C4-2B (cell line): ENCODE results near the gene STK40.

ENCODE experiments used
- ZFX ChIP-seq: fragments of 450-650 bp; IDR thresholded peaks from 2 replicates; pipeline ENCODE4 v1.6.1; 2017
- TF ChIP-seq, protein P1 (sequence below): fragments of 450-650 bp; conservative IDR thresholded peaks from 2 replicates; pipeline ENCODE4 v1.5.1; 2017; ENCODE audit warnings: mild to moderate bottlenecking

DNA sequence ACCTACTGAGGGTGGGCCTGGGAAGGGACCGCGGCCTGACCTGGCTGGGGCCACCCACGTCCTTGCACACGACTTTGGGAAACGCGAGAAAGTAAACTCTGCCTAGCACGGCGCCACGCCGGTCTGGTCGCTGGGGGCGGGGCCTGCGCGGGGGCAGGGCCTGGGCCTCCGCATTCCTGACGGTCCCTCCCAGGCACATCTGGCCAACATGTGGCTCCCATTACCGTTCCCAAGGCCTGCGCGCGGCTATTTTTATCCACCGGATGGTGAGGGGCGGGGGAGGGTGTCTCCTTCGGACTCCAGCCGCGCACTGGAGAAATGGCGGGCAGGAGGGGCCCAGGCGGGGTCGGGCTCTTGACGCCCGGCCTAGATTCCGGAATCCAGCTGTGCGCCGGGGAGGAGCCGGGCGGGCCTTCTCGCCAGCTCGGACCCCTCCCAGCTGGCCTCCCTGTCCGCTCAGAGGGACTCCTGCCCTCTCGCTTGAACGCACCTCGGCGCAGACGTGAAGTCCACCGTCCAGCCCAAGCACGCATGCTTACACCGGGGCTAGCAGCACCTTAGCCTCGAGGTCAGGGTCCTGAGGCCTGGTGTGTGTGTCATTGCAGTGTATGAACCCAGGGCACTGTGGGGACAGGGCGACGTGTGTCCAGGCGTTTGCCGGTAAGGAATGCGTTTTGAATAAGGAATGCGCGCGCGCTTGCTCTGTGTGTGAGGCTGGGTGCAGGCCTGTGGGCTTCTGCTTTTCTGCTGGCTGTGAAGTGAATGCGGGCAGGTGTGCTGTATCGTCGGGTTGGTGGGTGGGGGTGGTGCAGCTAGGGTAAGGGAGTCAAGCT, 64.4 kb downstream of the STK40 start:
- TF ChIP-seq, protein P1, sequence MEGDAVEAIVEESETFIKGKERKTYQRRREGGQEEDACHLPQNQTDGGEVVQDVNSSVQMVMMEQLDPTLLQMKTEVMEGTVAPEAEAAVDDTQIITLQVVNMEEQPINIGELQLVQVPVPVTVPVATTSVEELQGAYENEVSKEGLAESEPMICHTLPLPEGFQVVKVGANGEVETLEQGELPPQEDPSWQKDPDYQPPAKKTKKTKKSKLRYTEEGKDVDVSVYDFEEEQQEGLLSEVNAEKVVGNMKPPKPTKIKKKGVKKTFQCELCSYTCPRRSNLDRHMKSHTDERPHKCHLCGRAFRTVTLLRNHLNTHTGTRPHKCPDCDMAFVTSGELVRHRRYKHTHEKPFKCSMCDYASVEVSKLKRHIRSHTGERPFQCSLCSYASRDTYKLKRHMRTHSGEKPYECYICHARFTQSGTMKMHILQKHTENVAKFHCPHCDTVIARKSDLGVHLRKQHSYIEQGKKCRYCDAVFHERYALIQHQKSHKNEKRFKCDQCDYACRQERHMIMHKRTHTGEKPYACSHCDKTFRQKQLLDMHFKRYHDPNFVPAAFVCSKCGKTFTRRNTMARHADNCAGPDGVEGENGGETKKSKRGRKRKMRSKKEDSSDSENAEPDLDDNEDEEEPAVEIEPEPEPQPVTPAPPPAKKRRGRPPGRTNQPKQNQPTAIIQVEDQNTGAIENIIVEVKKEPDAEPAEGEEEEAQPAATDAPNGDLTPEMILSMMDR: no peak
- no peak for TF ChIP-seq ZFX
